Kidney (tissue), 14 donors: ENCODE data around the gene ABCG1. TPM values are rescaled to one million over a fixed set of nuclear protein-coding genes. Genes with fewer than 3 reads are reported as not detected.
A peak's percentile ranks its signal among the peaks of the same experiment; 100 is the strongest.

Experiments
- DNase-seq, 5 donors: peaks; one replicate each; pipeline ENCODE4 v3.0.0-alpha.2; 2013 to 2020
- FAIRE-seq: peaks from 2 replicates; lab custom pipeline; 2012; peaks lifted over from hg19 to GRCh38; lab: Jason Lieb, UNC
- H3K27ac ChIP-seq, 2 donors: one replicate each; pipeline ENCODE4 v1.7.0; 2013; ENCODE audit warnings: low read depth in 2 of 2, low read length in 2 of 2, inconsistent platforms in 1 of 2
- H3K27me3 ChIP-seq: one replicate; pipeline ENCODE4 v1.7.1; 2013; ENCODE audit warnings: low read length, inconsistent platforms; ENCODE audit not compliant: control insufficient read depth, insufficient read depth
- H3K36me3 ChIP-seq, 3 donors: one replicate each; pipeline versions ENCODE4 v1.7.0 to v1.7.1; 2013; ENCODE audit warnings: low read length in 3 of 3, control low read depth in 1 of 3, inconsistent platforms in 1 of 3; ENCODE audit not compliant: insufficient read depth in 3 of 3, control insufficient read depth in 2 of 3
- H3K4me1 ChIP-seq, 3 donors: one replicate each; pipeline versions ENCODE4 v1.7.0 to v1.7.1; 2013; ENCODE audit warnings: low read length in 3 of 3, inconsistent platforms in 1 of 3, low read depth in 1 of 3; ENCODE audit not compliant: control insufficient read depth in 2 of 3, insufficient read depth in 2 of 3
- H3K4me3 ChIP-seq, 3 donors: one replicate each; pipeline versions ENCODE4 v1.7.0 to v1.8.1; 2013; ENCODE audit warnings: low read length in 3 of 3, control low read depth in 1 of 3, inconsistent platforms in 1 of 3
- H3K9ac ChIP-seq, 3 donors: one replicate each; pipeline versions ENCODE4 v1.7.0 to v1.7.1; 2013; ENCODE audit warnings: low read length in 3 of 3, control low read depth in 1 of 3, inconsistent platforms in 1 of 3
- H3K9me3 ChIP-seq, 3 donors: one replicate each; pipeline versions ENCODE4 v1.7.0 to v1.7.1; 2013; ENCODE audit warnings: low read length in 3 of 3, control low read depth in 1 of 3, inconsistent platforms in 1 of 3; ENCODE audit not compliant: control insufficient read depth in 2 of 3, insufficient read depth in 1 of 3
- intact Hi-C: fragments of 100-400 bp; cut with DNase I; formaldehyde crosslinking; loops from one replicate; pipeline ENCODE4 v1.11.1; 2022
- polyA plus RNA-seq: library from polyadenylated mRNA; stranded (reverse); fragments of 350-450 nt; fragmentation: Illumina TruSeq; extraction: RNeasy Lipid Tissue Mini Kit (QIAGEN cat#74804); gene quantifications from one replicate; pipeline ENCODE4 v1.2.3, GENCODE V29; 2014; ENCODE audit warnings: low read depth, low replicate concordance; ENCODE audit not compliant: insufficient read depth
- total RNA-seq: library from RNA; stranded (reverse); fragmentation: NEBNext Ultra II Directional; extraction: Animal tissue kit (Norgen Biotek cat#: 25700); gene quantifications from one replicate; pipeline ENCODE4 v1.2.1, GENCODE V29; 2021
- TF ChIP-seq, protein P1 (sequence below): IDR thresholded peaks from 3 replicates; pipeline ENCODE4 v1.5.1; 2012; ENCODE audit warnings: mild to moderate bottlenecking, moderate library complexity, borderline replicate concordance; ENCODE audit not compliant: insufficient read depth; ENCODE audit errors: extremely low read depth
- donor health status: control.
- donor health status: control.
- donor health status: control.
- donor health status: control.
- donor health status: control.
- donor health status: DM: yes; HTN: yes; CAD: no.
- donor health status: Normal renal cell carcinoma (clear cell type).

ABCG1 gene
- total and polyA plus RNA-seq, 2 donors from 2014 or later = 5.6 to 27.6 TPM

- Histone ChIP-seq H3K4me1 (peaks cover 0 to 13% (median 10%) of the 10 kb centered on the region in 3 donors), H3K36me3 (no peaks in the 10 kb centered on the region), H3K27ac (no peak overlapping the region), H3K4me3 (no peak overlapping the region), H3K9me3 (no peaks in the 10 kb centered on the region), H3K27me3 (peaks cover 2% of the 10 kb centered on the region), H3K9ac (no peak overlapping the region)
- intact Hi-C loops = no loop called here
- DNase-seq = peak in 1 of 5 donors; percentile 45
- TF ChIP-seq, protein P1, sequence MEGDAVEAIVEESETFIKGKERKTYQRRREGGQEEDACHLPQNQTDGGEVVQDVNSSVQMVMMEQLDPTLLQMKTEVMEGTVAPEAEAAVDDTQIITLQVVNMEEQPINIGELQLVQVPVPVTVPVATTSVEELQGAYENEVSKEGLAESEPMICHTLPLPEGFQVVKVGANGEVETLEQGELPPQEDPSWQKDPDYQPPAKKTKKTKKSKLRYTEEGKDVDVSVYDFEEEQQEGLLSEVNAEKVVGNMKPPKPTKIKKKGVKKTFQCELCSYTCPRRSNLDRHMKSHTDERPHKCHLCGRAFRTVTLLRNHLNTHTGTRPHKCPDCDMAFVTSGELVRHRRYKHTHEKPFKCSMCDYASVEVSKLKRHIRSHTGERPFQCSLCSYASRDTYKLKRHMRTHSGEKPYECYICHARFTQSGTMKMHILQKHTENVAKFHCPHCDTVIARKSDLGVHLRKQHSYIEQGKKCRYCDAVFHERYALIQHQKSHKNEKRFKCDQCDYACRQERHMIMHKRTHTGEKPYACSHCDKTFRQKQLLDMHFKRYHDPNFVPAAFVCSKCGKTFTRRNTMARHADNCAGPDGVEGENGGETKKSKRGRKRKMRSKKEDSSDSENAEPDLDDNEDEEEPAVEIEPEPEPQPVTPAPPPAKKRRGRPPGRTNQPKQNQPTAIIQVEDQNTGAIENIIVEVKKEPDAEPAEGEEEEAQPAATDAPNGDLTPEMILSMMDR = no peak
- no peak for FAIRE-seq
These were observed 5.1 kb downstream of the ABCG1 start for GRCh38 chr21:42223826-42224575.

DNA sequence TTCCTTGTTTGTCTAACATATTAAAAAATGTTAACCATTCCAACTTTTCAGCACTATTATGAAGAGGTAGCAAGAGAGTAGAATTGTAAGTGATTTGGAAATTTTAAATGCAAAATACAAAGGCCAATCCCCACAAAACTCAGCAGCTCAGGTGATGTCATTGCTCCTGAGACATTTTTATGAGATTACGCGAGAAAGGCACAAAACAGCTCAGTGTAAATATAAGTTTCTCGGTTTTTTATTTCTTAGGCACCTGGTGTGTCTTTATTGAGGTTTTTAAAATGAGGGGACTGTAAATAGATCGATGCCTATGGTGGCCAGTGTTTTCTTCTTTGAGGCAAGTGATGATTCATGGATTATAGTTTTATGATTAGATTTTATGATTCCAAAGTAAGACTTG, 6.1 kb downstream of the ABCG1 start:
- TF ChIP-seq, protein P1 = no peak
- no peak overlapping the region for H3K27ac ChIP-seq
- no peaks in the 10 kb centered on the region for H3K9me3 ChIP-seq
- H3K27me3 ChIP-seq = peaks cover under 1% of the 10 kb centered on the region
- H3K4me1 ChIP-seq = peaks cover 0 to 13% (median 10%) of the 10 kb centered on the region in 3 donors
- intact Hi-C loops = no loop called here
- no peak for FAIRE-seq
- H3K9ac ChIP-seq = no peak overlapping the region
- no peak overlapping the region for H3K4me3 ChIP-seq
- DNase-seq = no peak
- H3K36me3 ChIP-seq = no peaks in the 10 kb centered on the region

DNA sequence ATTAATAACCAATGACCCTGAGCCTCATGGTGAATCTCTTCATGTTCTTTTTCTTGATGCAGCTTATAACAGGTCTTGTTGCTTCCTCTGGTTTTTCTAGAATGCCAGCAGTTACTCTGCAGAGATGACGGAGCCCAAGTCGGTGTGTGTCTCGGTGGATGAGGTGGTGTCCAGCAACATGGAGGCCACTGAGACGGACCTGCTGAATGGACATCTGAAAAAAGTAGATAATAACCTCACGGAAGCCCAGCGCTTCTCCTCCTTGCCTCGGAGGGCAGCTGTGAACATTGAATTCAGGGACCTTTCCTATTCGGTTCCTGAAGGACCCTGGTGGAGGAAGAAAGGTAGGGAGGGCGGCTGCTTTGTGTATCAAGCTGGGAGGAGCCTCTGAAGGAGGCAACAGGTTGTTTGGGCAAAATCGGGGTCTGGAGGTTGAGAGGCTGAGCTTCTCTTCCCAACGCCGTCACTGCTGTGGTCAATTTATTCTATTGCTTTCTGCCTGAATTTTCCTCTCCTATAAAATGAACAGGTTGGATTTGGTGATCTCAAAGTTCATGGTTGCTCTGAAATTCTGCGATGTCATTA, 6.7 kb downstream of the ABCG1 start:
- H3K4me1 ChIP-seq = peaks cover 0 to 12% (median 7%) of the 10 kb centered on the region in 3 donors
- H3K36me3 ChIP-seq = no peaks in the 10 kb centered on the region
- H3K4me3 ChIP-seq = no peak overlapping the region
- H3K27ac ChIP-seq = no peak overlapping the region
- DNase-seq (peak in 1 of 5 donors; percentile 15), FAIRE-seq (no peak)
- no peak overlapping the region for H3K9ac ChIP-seq
- H3K27me3 ChIP-seq = no peaks in the 10 kb centered on the region
- H3K9me3 ChIP-seq = no peaks in the 10 kb centered on the region
- TF ChIP-seq, protein P1 = no peak
- intact Hi-C loops = no loop called here
